ENCODE data around the gene NEK4.
"Not testable (repeated sequence)": the region's sequence is repeated elsewhere in the genome, so short reads cannot be mapped to it uniquely, and the experiment has no call there.

The NEK4 gene

GRCh38 chr3:52731590-52731989 lies 39.1 kb downstream of the NEK4 start:
- DNase-seq (ENCODE audit: low spot score) = no peak

- no peak for DNase-seq (ENCODE audit: low spot score)
Measured at GRCh38 chr3:52730681-52731080, 40.1 kb downstream of the NEK4 start.

GRCh38 chr3:52728753-52729152 lies 42.0 kb downstream of the NEK4 start:
- DNase-seq (ENCODE audit: low spot score) = not testable (repeated sequence)

- DNase-seq (ENCODE audit: low spot score) = no peak
Measured at GRCh38 chr3:52724511-52724910, 46.2 kb downstream of the NEK4 start.

GRCh38 chr3:52723935-52724334 lies 46.8 kb downstream of the NEK4 start:
- no peak for DNase-seq (ENCODE audit: low spot score)

- no peak for DNase-seq (ENCODE audit: low spot score)
Measured at GRCh38 chr3:52722491-52722890, 48.2 kb downstream of the NEK4 start.

GRCh38 chr3:52721730-52722008 lies 49.1 kb downstream of the NEK4 start:
- DNase-seq (ENCODE audit: low spot score) = no peak

- no peak for DNase-seq (ENCODE audit: low spot score)
Measured at GRCh38 chr3:52721002-52721729, 49.6 kb downstream of the NEK4 start.

- DNase-seq (ENCODE audit: low spot score) = no peak
Measured at GRCh38 chr3:52719618-52720017, 51.1 kb downstream of the NEK4 start.

- DNase-seq (ENCODE audit: low spot score) = no peak
Measured at GRCh38 chr3:52715714-52716305, 54.9 kb downstream of the NEK4 start.

GRCh38 chr3:52714335-52715302 lies 56.1 kb downstream of the NEK4 start:
- no peak for DNase-seq (ENCODE audit: low spot score)

GRCh38 chr3:52712291-52713212 lies 58.2 kb downstream of the NEK4 start:
- DNase-seq (ENCODE audit: low spot score) = peak; percentile 59

GRCh38 chr3:52710512-52710911 lies 60.2 kb downstream of the NEK4 start:
- DNase-seq (ENCODE audit: low spot score) = no peak

- no peak for DNase-seq (ENCODE audit: low spot score)
Measured at GRCh38 chr3:52707585-52707984, 63.2 kb downstream of the NEK4 start.

- DNase-seq (ENCODE audit: low spot score) = peak; percentile 91
Measured at GRCh38 chr3:52705688-52706686, 64.8 kb downstream of the NEK4 start, which contains the start of the genes GLT8D1 and SPCS1. Gene GLT8D1, minus strand, starts transcription at chr3:52705791. Its CDS starts 5,331 bp downstream, at chr3:52700460. Gene SPCS1, plus strand, starts transcription at chr3:52706106. Its CDS starts 141 bp downstream, at chr3:52706247.

GRCh38 chr3:52705438-52705687 lies 65.4 kb downstream of the NEK4 start:
- DNase-seq (ENCODE audit: low spot score) = no peak

- no peak for DNase-seq (ENCODE audit: low spot score)
Measured at GRCh38 chr3:52704611-52705437, 65.9 kb downstream of the NEK4 start.

GRCh38 chr3:52703341-52703740 lies 67.4 kb downstream of the NEK4 start:
- DNase-seq (ENCODE audit: low spot score) = no peak

GRCh38 chr3:52697632-52697965 lies 73.1 kb downstream of the NEK4 start:
- no peak for DNase-seq (ENCODE audit: low spot score)

All from COLO829 (cell line).